Spleen (tissue), 7 donors: ENCODE results near the gene FOXF1.

Experiments used
- CTCF ChIP-seq, 11 experiments: fragments of 200-600 bp in 7 of 11; fragments of 450-650 bp in 4 of 11; sonication (generic) in 4 of 11; IDR thresholded peaks in 8 of 11; conservative IDR thresholded peaks in 3 of 11; 1 replicate in 7 of 11; 2 replicates in 4 of 11; pipeline versions ENCODE4 v1.4.0 to v1.8.0; 2016 to 2021; ENCODE audit warnings: antibody characterized with exemption in 11 of 11, inconsistent platforms in 4 of 11, mild to moderate bottlenecking in 1 of 11
- POLR2A ChIP-seq, 3 donors: fragments of 450-650 bp; IDR thresholded peaks; one replicate each; pipeline ENCODE4 v1.5.1; 2017; ENCODE audit warnings: antibody characterized with exemption in 3 of 3, mild to moderate bottlenecking in 1 of 3
- donor health status: DM: no; HTN: no; CAD: no; lungs with moderate emphysema.
- donor health status: DM: no; HTN: no; CAD: no.
- donor health status: DM: no; HTN: no; CAD: no.

- TF ChIP-seq CTCF (IDR thresholded peaks at IDR 0.05 in 8 of 11, conservative IDR thresholded peaks at IDR 0.05 in 3 of 11): no peak
- TF ChIP-seq POLR2A (IDR thresholded peaks at IDR 0.05): no peak
Observed at GRCh38 chr16:86547286-86547685, 37.0 kb downstream of the FOXF1 start.
